A549 (cell line): ENCODE results near the gene COG2. TPM values are rescaled to one million over a fixed set of nuclear protein-coding genes. Genes with fewer than 3 reads are reported as not detected.
A peak's percentile ranks its signal among the peaks of the same experiment; 100 is the strongest.

Source experiments
- ATAC-seq, 2 experiments: fragments of 200-7000 bp in 1 of 2; fragments of >200 bp in 1 of 2; cut with Nextera tagmentation in 1 of 2; cut with Tn5 transposase in 1 of 2; 3 replicates each; pipeline versions ENCODE4 v1.8.0 to v1.9.1; 2018 to 2020; ENCODE audit warnings: mild to moderate bottlenecking in 1 of 2, moderate library complexity in 1 of 2
- CTCF ChIA-PET: fragments of 300-600 bp; sonication (Branson Sonifier 250); formaldehyde crosslinking; extraction: SDS; loops from one replicate; lab custom pipeline; 2021; ENCODE audit warnings: antibody characterized with exemption, inconsistent platforms; lab: Yijun Ruan, JAX
- POLR2A ChIA-PET: fragments of 350-600 bp; formaldehyde crosslinking; extraction: SDS; loops from one replicate; lab custom pipeline; 2021; ENCODE audit warnings: antibody characterized with exemption, inconsistent platforms; lab: Yijun Ruan, JAX
- DNase-seq, 2 experiments: peaks; one replicate each; pipeline versions ENCODE4 v3.0.0 to v3.0.0-alpha.2; 2011 to 2016; ENCODE audit warnings: low read depth in 1 of 2, low spot score in 1 of 2
- FAIRE-seq: peaks from 2 replicates; lab custom pipeline; 2011; peaks lifted over from hg19 to GRCh38; lab: Jason Lieb, UNC
- H3K27ac ChIP-seq, 2 experiments: fragments of >200 bp; sonication (Bioruptor Twin); formaldehyde crosslinking; 3 replicates each; pipeline ENCODE4 v1.5.1; 2016 to 2017
- H3K4me1 ChIP-seq: fragments of >200 bp; sonication (Bioruptor Twin); formaldehyde crosslinking; 3 replicates; pipeline ENCODE4 v1.6.1; 2016
- H3K4me2 ChIP-seq: fragments of >200 bp; sonication (Bioruptor Twin); formaldehyde crosslinking; 3 replicates; pipeline ENCODE4 v1.6.1; 2016
- H3K4me3 ChIP-seq: fragments of >200 bp; sonication (Bioruptor Twin); formaldehyde crosslinking; 3 replicates; pipeline ENCODE4 v1.5.1; 2016
- H3K9me3 ChIP-seq: fragments of >200 bp; sonication (Bioruptor Twin); formaldehyde crosslinking; 3 replicates; pipeline ENCODE4 v1.6.1; 2016
- BCL3 ChIP-seq: fragments of >200 bp; sonication (Bioruptor Twin); formaldehyde crosslinking; IDR thresholded peaks from 3 replicates; pipeline ENCODE4 v1.6.1; 2016
- CBX8 ChIP-seq: fragments of 200-600 bp; sonication (generic); IDR thresholded peaks from 2 replicates; pipeline ENCODE4 v1.6.1; 2016
- CEBPB ChIP-seq, 2 experiments: fragments of >200 bp in 1 of 2; sonication (Bioruptor Twin) in 1 of 2; formaldehyde crosslinking in 1 of 2; IDR thresholded peaks; 2 replicates each; pipeline ENCODE4 v1.6.1; 2012 to 2016
- CHD4 ChIP-seq: fragments of 200-600 bp; sonication (generic); IDR thresholded peaks from 2 replicates; pipeline ENCODE4 v1.6.1; 2016; ENCODE audit warnings: antibody characterized with exemption, mild to moderate bottlenecking, borderline replicate concordance
- E2F6 ChIP-seq: IDR thresholded peaks from 2 replicates; pipeline ENCODE4 v1.6.1; 2012; ENCODE audit warnings: low read depth, borderline replicate concordance
- EHMT2 ChIP-seq: fragments of 200-600 bp; sonication (generic); IDR thresholded peaks from 2 replicates; pipeline ENCODE4 v1.6.1; 2016; ENCODE audit warnings: antibody characterized with exemption, low read depth, mild to moderate bottlenecking, moderate library complexity
- GATA3 ChIP-seq: IDR thresholded peaks from 2 replicates; pipeline ENCODE4 v1.6.1; 2012; ENCODE audit warnings: borderline replicate concordance
- JUN ChIP-seq, 2 experiments: fragments of >200 bp; sonication (Bioruptor Twin); formaldehyde crosslinking; IDR thresholded peaks; 2 replicates in 1 of 2; 3 replicates in 1 of 2; pipeline ENCODE4 v1.6.1; 2016 to 2017
- KDM1A ChIP-seq: fragments of 200-600 bp; sonication (generic); IDR thresholded peaks from 2 replicates; pipeline ENCODE4 v1.6.1; 2016; ENCODE audit warnings: low read depth, mild to moderate bottlenecking
- MAFK ChIP-seq: fragments of 450-650 bp; IDR thresholded peaks from 2 replicates; pipeline ENCODE4 v1.6.1; 2014; ENCODE audit not compliant: partially characterized antibody
- MYC ChIP-seq: IDR thresholded peaks from 2 replicates; pipeline ENCODE4 v1.6.1; 2012; ENCODE audit warnings: mild to moderate bottlenecking, inconsistent platforms, low read length, improper control_type of control experiment, borderline replicate concordance
- NFE2L2 ChIP-seq: fragments of 150-350 bp; conservative IDR thresholded peaks from 2 replicates; pipeline ENCODE4 v1.6.1; 2014; ENCODE audit warnings: low read length
- NR3C1 ChIP-seq: fragments of >200 bp; sonication (Bioruptor Twin); formaldehyde crosslinking; IDR thresholded peaks from 3 replicates; pipeline ENCODE4 v1.6.1; 2017
- RFX5 ChIP-seq: fragments of 450-650 bp; IDR thresholded peaks from 2 replicates; pipeline ENCODE4 v1.7.1; 2014; ENCODE audit warnings: antibody characterized with exemption, mild to moderate bottlenecking, moderate library complexity
- SREBF2 ChIP-seq: fragments of 450-650 bp; IDR thresholded peaks from 2 replicates; pipeline ENCODE4 v1.6.1; 2014; ENCODE audit warnings: mild to moderate bottlenecking, moderate library complexity
- ZNF302 ChIP-seq: fragments of 250-450 bp; sonication (Bioruptor Pico); IDR thresholded peaks from 2 replicates; pipeline ENCODE4 v1.9.0; 2021; ENCODE audit warnings: inconsistent platforms, mild to moderate bottlenecking, moderate library complexity
- WGBS: methylation state at CpG from one replicate; pipeline ENCODE4 v1.1.6; 2017; ENCODE audit errors: missing lambda C conversion rate; 5-methylcytosine and 5-hydroxymethylcytosine counted together
- polyA plus RNA-seq, 4 experiments: library from polyadenylated mRNA; depleted of rRNA in 3 of 4; stranded (reverse); fragments of >200 nt; fragmentation: RNase III in 1 of 4; extraction: RNeasy Plus Mini Kit Qiagen cat#74134 plus additional on column Dnase treatment in 1 of 4; gene quantifications; 2 replicates in 3 of 4; 3 replicates in 1 of 4; pipeline ENCODE4 v1.2.3, GENCODE V29; 2011 to 2017
- TF ChIP-seq, protein P1 (sequence below): IDR thresholded peaks from 2 replicates; pipeline ENCODE4 v1.6.1; 2012

Gene COG2
- polyA plus RNA-seq, 2 of the 4 experiments (the other 2 are of a cell fraction), result 23.0 to 34.2 TPM

- TF ChIP-seq BCL3, result no peak
- TF ChIP-seq EHMT2, result no peak
Measured at GRCh38 chr1:230646710-230647302, 4.5 kb downstream of the COG2 start (continued).

GRCh38 chr1:230647321-230647720 lies 5.0 kb downstream of the COG2 start:
- DNase-seq, result no peak
- Histone ChIP-seq H3K27ac (no peak overlapping the region), H3K4me3 (no peak overlapping the region), H3K4me1 (peaks cover 15% of the 10 kb centered on the region), H3K4me2 (no peak overlapping the region), H3K9me3 (0 out of 3 replicates have a peak, but pooled peaks cover 4% of the 10 kb centered on the region)
- ChIA-PET POLR2A (no interaction called here), CTCF (no interaction called here)
- no peak for ATAC-seq
- 89% methylated on average over 5 of the region's 5 CpGs for WGBS
- no peak for TF ChIP-seq MYC
- no peak for TF ChIP-seq NFE2L2
- TF ChIP-seq GATA3, result no peak
- TF ChIP-seq CHD4, result no peak
- TF ChIP-seq NR3C1, result no peak
- TF ChIP-seq, protein P1, sequence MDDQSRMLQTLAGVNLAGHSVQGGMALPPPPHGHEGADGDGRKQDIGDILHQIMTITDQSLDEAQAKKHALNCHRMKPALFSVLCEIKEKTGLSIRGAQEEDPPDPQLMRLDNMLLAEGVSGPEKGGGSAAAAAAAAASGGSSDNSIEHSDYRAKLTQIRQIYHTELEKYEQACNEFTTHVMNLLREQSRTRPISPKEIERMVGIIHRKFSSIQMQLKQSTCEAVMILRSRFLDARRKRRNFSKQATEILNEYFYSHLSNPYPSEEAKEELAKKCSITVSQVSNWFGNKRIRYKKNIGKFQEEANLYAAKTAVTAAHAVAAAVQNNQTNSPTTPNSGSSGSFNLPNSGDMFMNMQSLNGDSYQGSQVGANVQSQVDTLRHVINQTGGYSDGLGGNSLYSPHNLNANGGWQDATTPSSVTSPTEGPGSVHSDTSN, result no peak
- TF ChIP-seq SREBF2, result no peak
- TF ChIP-seq JUN (IDR thresholded peaks at IDR 0.05), result no peak
- FAIRE-seq, result no peak

DNA sequence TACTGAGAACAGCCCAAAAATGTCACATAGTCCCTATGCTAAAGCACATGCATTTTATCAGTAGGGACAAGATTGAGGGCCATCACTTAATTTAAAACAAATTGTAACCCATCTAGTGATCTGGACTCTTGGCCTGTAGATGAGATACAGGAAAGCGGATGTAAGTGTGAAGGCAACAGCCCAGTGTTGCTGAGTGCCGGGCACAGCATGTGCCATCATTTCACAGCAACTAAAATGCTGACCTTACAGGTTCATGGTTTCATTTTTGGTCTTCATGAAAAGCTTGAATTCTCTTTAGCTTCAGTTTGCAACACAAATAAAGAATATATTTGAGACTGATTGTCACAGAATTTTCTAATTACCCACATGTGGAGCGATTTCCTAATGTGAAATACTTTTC lies 5.8 kb downstream of the COG2 start:
- 96% methylated on average over 3 of the region's 3 CpGs for WGBS
- POLR2A ChIA-PET, result no interaction called here

GRCh38 chr1:230650300-230650699 lies 8.0 kb downstream of the COG2 start:
- Histone ChIP-seq H3K4me3 (no peak overlapping the region), H3K27ac (no peak overlapping the region), H3K4me2 (no peak overlapping the region), H3K4me1 (no peaks in the 10 kb centered on the region), H3K9me3 (peaks cover 21% of the 10 kb centered on the region; the same call in 2 of the 3 replicates)
- TF ChIP-seq, protein P1, result no peak
- TF ChIP-seq CEBPB (IDR thresholded peaks at IDR 0.05) (no peak), KDM1A (no peak), E2F6 (no peak), CBX8 (no peak), RFX5 (no peak)
- FAIRE-seq (no peak), DNase-seq (no peak), ATAC-seq (no peak)
- CTCF ChIA-PET, result no interaction called here
- POLR2A ChIA-PET, result no interaction called here
- WGBS, result 87% methylated on average over 1 of the region's 1 CpG

More for the DNA sequence above, 5.8 kb downstream of the COG2 start:
- ATAC-seq (no peak), FAIRE-seq (no peak), DNase-seq (no peak)
- Histone ChIP-seq H3K4me1 (peaks cover 15% of the 10 kb centered on the region), H3K4me2 (no peak overlapping the region), H3K9me3 (peaks cover 8% of the 10 kb centered on the region; the same call in 1 of the 3 replicates), H3K4me3 (no peak overlapping the region), H3K27ac (no peak overlapping the region)
- TF ChIP-seq ZNF302 (CRISPR knock-in tag), result no peak
- TF ChIP-seq MAFK, result peak; percentile 2
- CTCF ChIA-PET, result no interaction called here
